ENCODE results near the gene ROMO1.

DNA sequence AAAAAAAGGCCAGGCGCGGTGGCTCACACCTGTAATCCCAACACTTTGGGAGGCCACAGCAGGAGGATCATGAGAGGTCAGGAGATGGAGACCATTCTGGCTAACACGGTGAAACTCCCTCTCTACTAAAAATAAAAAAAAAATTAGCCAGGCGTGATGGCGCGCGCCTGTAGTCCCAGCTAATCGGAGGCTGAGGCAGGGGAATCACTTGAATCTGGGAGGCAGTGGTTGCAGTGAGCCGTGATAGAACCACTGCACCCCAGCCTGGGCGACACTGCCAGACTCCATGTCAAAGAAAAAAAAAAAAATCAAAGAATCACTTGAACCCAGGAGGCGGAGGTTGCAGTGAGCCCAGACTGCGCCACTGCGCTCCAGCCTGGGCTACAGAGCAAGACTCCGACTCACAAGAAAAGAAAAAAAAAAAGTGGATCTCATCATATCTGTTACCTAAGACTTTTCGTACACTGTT lies 38.7 kb downstream of the ROMO1 start:
- TF ChIP-seq CTCF (IDR thresholded peaks at IDR 0.05) (no peak), POLR2A (IDR thresholded peaks at IDR 0.05) (no peak)

Data from Peyer's patch (tissue), 4 donors.